GM12875 (cell line): ENCODE results near the gene BTBD9.

Experiments
- H3K4me3 ChIP-seq: one replicate; pipeline ENCODE4 v1.5.1; 2011; ENCODE audit warnings: low read depth, low read length, control low read depth
- TF ChIP-seq, protein P1 (sequence below): IDR thresholded peaks from 2 replicates; pipeline ENCODE4 v1.5.1; 2011; ENCODE audit warnings: low read depth, mild to moderate bottlenecking, control low read depth, inconsistent platforms, low read length, moderate library complexity, borderline replicate concordance; ENCODE audit not compliant: insufficient read depth

The BTBD9 gene

DNA sequence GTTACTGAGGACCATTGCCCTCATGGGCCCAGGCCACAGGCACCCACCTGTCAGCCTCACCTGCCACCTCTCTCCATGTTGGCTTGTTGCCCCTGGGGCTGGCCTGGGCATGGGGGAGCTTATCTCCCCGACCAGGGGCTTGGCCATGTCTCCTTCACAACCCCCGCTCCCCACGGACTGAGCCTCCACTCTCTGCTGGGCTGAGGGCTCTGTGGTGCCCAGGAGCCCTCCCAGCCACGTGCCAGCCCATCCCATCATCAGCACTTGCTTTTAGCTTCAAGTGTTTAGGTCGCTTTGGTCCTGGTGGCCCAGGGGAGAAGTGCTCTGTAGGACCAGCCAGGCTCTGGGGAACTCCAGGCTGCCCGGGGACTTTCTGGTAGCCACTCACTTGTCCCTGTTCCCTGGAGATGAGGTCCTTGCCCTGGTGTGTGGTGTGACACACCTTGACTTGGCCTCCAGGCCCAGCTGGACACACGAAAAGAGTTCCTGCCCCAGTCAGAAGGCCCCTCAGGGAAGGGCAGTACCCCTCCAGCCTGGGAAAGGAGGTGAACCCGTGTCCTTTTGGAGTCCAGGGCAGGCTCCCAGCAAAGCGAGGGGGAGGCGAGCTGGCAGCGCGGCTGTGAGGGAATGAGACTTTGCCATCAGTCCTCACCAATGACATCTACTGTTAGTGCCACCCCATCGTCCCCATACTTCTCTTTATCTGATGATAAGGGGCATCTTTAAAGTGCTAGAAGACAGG lies 467.6 kb downstream of the BTBD9 start:
- H3K4me3 ChIP-seq, result no peak overlapping the region
- TF ChIP-seq, protein P1, sequence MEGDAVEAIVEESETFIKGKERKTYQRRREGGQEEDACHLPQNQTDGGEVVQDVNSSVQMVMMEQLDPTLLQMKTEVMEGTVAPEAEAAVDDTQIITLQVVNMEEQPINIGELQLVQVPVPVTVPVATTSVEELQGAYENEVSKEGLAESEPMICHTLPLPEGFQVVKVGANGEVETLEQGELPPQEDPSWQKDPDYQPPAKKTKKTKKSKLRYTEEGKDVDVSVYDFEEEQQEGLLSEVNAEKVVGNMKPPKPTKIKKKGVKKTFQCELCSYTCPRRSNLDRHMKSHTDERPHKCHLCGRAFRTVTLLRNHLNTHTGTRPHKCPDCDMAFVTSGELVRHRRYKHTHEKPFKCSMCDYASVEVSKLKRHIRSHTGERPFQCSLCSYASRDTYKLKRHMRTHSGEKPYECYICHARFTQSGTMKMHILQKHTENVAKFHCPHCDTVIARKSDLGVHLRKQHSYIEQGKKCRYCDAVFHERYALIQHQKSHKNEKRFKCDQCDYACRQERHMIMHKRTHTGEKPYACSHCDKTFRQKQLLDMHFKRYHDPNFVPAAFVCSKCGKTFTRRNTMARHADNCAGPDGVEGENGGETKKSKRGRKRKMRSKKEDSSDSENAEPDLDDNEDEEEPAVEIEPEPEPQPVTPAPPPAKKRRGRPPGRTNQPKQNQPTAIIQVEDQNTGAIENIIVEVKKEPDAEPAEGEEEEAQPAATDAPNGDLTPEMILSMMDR, result no peak

DNA sequence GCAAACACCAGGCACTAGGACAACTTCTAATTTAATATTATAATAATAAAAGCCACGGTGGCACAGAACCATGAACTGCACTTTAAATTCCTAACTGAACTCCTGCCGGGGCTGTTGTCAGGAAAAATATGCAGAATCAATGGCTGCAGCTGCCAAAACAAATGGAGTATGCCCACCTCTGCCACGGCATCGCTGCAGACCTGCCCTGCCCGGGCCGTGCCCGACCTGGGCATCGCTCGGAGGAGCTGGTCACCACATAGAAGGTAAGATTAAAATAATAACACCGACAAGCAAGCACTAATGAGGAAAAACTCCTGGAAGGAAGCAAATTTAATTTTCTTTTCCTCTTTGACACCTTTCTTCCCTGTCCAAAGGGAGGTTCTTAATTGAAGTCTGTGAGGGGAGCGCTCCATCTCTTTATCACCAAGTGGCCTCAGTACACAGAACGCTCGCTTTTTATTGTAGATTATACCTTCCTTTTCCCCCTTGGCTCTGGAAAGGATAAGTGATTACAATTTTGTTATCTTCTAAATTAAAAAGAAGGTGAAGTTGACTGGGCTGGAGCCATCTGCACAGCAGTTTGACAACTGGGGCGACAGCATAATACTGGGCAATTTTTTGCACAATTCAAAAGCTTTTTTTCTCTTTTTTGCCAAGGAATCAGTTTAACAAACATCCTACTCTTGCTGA lies 468.9 kb downstream of the BTBD9 start:
- TF ChIP-seq, protein P1, result no peak
- H3K4me3 ChIP-seq, result no peak overlapping the region

DNA sequence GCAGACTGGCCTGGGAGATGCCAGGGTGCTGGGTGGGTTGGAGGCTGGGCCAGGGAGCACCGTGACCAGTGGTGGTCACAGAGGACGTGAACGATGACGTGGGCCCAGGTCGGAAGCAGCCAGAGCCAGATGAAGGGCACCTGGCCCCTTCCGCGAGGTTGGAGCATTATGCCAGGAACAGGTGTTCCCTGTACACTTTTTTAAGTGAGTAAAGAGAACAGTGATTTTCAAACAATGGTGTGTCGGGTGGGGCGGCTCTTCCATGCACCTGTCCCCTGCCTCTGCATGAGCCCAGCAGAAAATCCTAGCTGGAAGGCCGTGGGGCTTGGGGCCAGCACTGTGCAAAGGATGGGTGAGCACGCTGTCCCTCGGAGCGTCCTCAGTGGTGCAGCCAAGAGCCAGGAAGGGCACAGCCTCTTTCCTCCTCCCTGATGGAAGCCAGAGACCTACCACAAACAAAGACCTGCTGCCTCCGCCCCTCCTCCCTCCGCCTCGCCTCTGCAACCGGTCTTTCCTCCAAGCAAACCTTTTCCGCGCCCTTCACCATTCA lies 469.7 kb downstream of the BTBD9 start:
- TF ChIP-seq, protein P1, result no peak
- H3K4me3 ChIP-seq, result no peak overlapping the region

DNA sequence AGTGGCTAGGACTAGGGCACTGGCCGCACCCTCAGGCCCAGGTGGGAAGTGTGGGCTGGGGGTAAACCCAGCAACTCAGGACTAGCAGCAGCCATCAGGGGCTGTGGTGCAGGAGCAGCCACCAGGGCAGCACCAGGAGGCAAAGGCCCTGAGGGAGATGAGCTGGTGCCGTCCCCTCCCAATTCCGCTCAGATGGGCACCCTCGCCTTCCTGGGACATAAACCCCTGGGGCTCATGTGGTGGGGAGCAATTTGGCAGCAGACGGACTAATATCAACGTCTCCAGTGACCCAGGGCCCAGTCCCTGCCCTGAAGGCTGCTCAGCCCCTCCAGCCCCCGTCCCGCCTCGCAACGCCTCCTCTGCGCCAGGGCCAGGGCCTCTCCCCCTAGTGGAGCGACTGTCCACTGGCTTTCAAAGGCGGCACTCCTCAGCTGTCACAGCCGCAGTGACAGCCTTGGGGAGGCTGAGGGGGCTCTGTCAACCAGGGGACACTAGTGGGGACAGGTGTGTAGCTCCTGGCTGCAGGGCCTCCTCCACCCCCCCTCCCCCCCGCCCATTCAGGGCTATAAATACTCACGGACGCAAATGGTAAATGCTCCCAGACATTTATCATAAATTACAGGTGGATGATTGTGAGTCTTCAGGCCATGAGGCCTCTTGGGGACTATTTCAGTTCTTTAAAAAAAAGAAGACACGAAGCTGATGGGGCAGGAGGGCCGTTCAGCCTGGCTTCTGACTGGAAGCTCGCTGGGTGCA lies 470.3 kb downstream of the BTBD9 start:
- TF ChIP-seq, protein P1, result no peak
- no peak overlapping the region for H3K4me3 ChIP-seq

DNA sequence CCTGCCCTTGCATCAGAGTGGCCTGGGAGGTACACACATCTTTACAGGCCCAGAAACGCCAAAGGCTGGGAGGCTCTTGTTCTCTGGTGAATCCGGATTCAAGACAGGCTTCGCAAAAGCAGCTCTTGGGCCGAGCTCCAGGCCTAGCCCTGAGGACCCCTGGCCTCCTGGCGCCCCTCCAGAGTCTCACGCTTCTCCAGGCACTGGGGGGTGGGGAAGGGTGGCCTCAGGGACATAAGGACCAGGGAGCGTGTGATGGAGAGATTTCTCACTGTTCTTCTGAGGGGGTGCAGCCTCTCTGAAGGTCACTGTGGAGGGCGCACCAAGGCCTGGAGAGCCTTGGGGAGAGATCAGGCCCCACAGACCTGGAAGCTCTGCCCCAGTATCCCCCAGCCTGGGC lies 471.0 kb downstream of the BTBD9 start:
- no peak overlapping the region for H3K4me3 ChIP-seq
- TF ChIP-seq, protein P1, result no peak

DNA sequence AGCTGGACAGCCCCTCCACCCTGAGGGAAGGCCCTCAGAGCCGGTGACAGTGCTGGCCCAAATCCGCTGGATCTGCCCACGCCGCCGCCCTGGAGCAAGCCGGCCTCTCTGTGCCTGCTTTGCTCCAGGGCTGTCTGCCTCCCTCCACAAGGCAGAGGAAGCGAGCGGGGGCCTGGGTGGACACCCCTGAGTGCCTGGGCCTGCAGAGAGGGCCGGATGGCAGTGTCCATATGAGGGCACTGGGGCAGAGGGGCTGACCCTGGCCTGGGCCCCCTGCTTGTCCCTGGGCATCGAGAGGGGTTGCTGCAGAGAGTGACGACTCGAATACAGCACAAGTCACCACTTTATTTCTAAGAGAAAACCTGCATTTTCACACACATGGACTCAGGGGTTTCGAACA lies 471.6 kb downstream of the BTBD9 start:
- TF ChIP-seq, protein P1, result no peak
- H3K4me3 ChIP-seq, result no peak overlapping the region
